Measurements from ENCODE around the gene ANKRD12. TPM values are rescaled to one million over a fixed set of nuclear protein-coding genes. Genes with fewer than 3 reads are reported as not detected.

The ANKRD12 gene
- total RNA-seq, 1 donor from 2014 or later: 8.5 TPM

DNA sequence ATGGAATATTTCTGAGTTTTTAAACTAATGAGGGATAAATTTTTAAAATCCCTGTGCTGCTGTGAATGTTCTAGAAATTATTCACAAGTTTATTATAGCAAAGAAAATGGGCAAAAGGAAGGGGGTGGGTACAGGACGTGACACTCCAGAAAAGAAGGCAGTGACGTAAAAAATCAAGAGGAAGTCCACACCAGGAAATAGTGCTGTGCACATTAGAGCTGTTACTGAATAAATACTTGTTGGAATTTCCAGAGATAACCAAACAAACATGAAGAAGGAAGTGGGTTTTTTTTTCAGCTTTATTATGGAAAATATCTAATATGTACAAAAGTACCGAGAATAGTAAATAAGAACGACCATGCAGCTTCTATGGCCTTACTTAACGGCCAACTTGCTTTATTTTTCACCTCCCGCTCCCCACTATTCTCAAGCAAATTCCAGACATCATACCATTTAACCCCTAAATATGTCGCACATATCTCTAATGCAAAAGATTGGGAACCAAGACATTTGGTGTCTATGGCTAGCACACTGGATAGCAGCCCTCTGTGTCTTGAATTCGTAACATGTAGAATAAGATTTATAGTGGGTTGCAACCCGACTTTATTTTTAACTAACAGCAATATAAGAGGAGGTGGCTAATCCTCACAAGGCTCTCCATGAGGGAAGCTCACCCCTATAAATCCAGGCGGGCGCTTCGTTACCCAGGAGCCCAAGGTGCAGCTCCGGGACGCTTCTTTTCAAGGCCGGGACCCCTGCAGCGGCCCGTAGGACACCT, 34.7 kb upstream of the ANKRD12 start:
- TF ChIP-seq, protein P1, sequence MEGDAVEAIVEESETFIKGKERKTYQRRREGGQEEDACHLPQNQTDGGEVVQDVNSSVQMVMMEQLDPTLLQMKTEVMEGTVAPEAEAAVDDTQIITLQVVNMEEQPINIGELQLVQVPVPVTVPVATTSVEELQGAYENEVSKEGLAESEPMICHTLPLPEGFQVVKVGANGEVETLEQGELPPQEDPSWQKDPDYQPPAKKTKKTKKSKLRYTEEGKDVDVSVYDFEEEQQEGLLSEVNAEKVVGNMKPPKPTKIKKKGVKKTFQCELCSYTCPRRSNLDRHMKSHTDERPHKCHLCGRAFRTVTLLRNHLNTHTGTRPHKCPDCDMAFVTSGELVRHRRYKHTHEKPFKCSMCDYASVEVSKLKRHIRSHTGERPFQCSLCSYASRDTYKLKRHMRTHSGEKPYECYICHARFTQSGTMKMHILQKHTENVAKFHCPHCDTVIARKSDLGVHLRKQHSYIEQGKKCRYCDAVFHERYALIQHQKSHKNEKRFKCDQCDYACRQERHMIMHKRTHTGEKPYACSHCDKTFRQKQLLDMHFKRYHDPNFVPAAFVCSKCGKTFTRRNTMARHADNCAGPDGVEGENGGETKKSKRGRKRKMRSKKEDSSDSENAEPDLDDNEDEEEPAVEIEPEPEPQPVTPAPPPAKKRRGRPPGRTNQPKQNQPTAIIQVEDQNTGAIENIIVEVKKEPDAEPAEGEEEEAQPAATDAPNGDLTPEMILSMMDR (conservative IDR thresholded peaks at IDR 0.05; ENCODE audit: low read depth, low read length): no peak
- peak overlapping the region; percentile 88 for H3K4me3 ChIP-seq (ENCODE audit: low read depth, low read length)
- no peak for DNase-seq (ENCODE audit: low read depth)

DNA sequence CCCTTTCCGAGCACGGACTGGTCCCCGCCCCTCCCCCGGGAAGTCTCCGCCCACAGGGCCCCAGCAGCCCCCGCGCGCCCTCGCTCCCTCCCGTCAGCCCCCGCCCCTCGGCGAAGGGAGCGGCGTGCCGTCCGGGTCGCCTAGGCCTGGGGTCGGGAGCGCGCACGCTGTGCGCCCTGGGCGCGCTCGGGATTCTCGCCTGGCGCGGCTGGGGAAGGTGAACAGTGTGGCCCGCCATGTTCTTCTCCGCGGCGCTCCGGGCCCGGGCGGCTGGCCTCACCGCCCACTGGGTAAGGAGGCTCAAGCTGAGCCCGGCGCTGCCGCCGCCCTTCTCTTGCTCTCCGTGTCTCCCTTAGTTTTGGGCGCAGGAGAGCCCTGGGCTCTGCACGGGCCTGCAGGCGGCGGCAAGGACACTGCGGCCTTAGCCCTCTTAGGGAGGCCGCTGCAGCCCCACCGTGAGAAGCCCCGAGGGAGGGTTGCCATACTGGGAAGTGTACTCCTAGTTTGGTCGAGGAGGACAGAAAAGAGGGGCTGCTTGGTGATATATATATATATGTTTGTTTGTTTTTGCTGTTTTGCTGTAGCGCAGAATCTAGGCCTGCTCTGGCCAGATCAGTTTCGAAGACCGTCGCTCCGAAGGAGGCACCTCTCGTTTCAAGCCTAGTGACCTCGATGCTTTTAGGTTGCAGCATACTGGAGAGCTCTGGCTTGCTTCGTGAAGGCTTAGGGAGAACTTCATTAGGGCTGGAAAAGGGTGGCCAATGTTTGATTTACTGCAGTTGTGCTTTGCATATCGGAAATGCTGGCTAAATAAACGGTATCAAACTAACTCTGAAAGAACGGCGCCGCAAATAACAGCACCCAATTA, 33.8 kb upstream of the ANKRD12 start, which contains the start of gene NDUFV2:
Gene NDUFV2, plus strand, starts transcription at position 192 of the 868 bp plus-strand sequence. Its CDS starts 45 bp downstream, at position 237.
- DNase-seq (ENCODE audit: low read depth): no peak

GRCh38 chr18:9103376-9103873, 33.2 kb upstream of the ANKRD12 start:
- TF ChIP-seq, protein P1 (conservative IDR thresholded peaks at IDR 0.05; ENCODE audit: low read depth, low read length): peak; percentile 21
- no peak for DNase-seq (ENCODE audit: low read depth)
- H3K4me3 ChIP-seq (ENCODE audit: low read depth, low read length): peak overlapping the region; percentile 88

More for the DNA sequence above, 33.8 kb upstream of the ANKRD12 start, which contains the start of gene NDUFV2:
- peak within 1 kb of the TSS; percentile 88 for H3K4me3 ChIP-seq (ENCODE audit: low read depth, low read length)
- TF ChIP-seq, protein P1 (conservative IDR thresholded peaks at IDR 0.05; ENCODE audit: low read depth, low read length): no peak

DNA sequence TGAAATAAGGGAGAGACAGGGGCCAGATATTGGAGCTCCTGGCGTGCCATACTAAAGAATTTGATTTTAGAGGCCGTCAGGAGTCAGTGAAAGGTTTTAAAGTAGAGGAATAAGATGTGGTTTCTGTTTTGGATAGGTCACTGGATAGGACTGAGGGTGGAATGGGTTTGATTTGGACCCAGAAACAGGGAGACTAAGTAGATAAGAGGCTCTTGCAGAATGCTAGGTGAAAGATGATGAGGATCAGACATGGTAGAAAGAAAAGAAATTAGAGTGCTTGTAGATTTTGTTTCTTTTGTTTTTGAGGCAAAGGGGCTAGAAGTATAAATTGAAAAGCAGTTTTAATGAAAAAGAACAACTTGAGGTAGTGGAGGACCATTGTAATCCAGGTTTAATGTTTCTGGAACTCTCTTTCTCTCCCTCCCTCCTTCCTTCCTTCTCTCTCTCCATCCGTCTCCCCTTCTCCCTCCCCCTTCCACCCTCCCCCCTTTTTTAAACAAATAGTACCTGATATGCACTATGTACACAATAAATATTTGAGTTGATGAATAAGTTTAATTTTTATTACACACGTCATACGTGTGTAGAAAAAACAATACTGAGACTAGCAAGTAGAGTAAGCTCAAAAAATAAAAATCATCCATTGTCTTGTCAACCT, 32.2 kb upstream of the ANKRD12 start:
- no peak for DNase-seq (ENCODE audit: low read depth)
- TF ChIP-seq, protein P1 (conservative IDR thresholded peaks at IDR 0.05; ENCODE audit: low read depth, low read length): no peak
- peak overlapping the region; percentile 88 for H3K4me3 ChIP-seq (ENCODE audit: low read depth, low read length)

- H3K4me3 ChIP-seq (ENCODE audit: low read depth, low read length): peak overlapping the region; percentile 88
- TF ChIP-seq, protein P1 (conservative IDR thresholded peaks at IDR 0.05; ENCODE audit: low read depth, low read length): no peak
- DNase-seq (ENCODE audit: low read depth): no peak
These were observed 31.2 kb upstream of the ANKRD12 start for GRCh38 chr18:9105420-9105819.

- DNase-seq (ENCODE audit: low read depth): no peak
- H3K4me3 ChIP-seq (ENCODE audit: low read depth, low read length): peak overlapping the region; percentile 12
- TF ChIP-seq, protein P1 (conservative IDR thresholded peaks at IDR 0.05; ENCODE audit: low read depth, low read length): no peak
These were observed 30.5 kb upstream of the ANKRD12 start for GRCh38 chr18:9106094-9106493.

Measured in epithelial cell of proximal tubule (primary cell).